Cardiac muscle cell (in vitro differentiated cells and primary cell): ENCODE results near the gene TSC22D4. TPM values are rescaled to one million over a fixed set of nuclear protein-coding genes. Genes with fewer than 3 reads are reported as not detected.
A peak's percentile ranks its signal among the peaks of the same experiment; 100 is the strongest.
"Not testable (repeated sequence)": the region's sequence is repeated elsewhere in the genome, so short reads cannot be mapped to it uniquely, and the experiment has no call there.

Experiments
- DNase-seq, 2 donors: peaks; one replicate each; pipeline versions ENCODE4 v3.0.0 to v3.0.0-alpha.2; 2010 to 2017; ENCODE audit warnings: low read depth in 1 of 2, low spot score in 1 of 2
- H3K27ac ChIP-seq: fragments of 200-600 bp; sonication (generic); 2 replicates; pipeline ENCODE4 v1.5.1; 2016
- H3K27me3 ChIP-seq: fragments of 200-600 bp; sonication (generic); 2 replicates; pipeline ENCODE4 v1.6.0; 2016; ENCODE audit warnings: control low read depth
- H3K36me3 ChIP-seq: fragments of 200-600 bp; sonication (generic); 2 replicates; pipeline ENCODE4 v1.5.1; 2016; ENCODE audit warnings: control low read depth
- H3K4me1 ChIP-seq: fragments of 200-600 bp; sonication (generic); 2 replicates; pipeline ENCODE4 v1.8.1; 2017; ENCODE audit warnings: low read depth, mild to moderate bottlenecking, mixed run types
- H3K4me3 ChIP-seq: fragments of 200-600 bp; sonication (generic); 2 replicates; pipeline ENCODE4 v1.5.1; 2016; ENCODE audit warnings: mild to moderate bottlenecking
- H3K9me3 ChIP-seq: fragments of 200-600 bp; sonication (generic); 2 replicates; pipeline ENCODE4 v1.5.1; 2017; ENCODE audit warnings: low read depth, mild to moderate bottlenecking, control low read depth
- polyA plus RNA-seq: library from polyadenylated mRNA; unstranded; fragments of >200 nt; fragmentation: Nextera tagmentation; extraction: Ambion mirVana; gene quantifications from 2 replicates; pipeline ENCODE4 v1.2.1, GENCODE V29; 2016
- total RNA-seq: library from RNA; depleted of rRNA; stranded (reverse); fragments of >200 nt; gene quantifications from 2 replicates; pipeline ENCODE4 v1.2.3, GENCODE V29; 2016
- TF ChIP-seq, protein P1 (sequence below): IDR thresholded peaks from 2 replicates; pipeline ENCODE4 v1.5.1; 2012; ENCODE audit warnings: low read depth, mild to moderate bottlenecking, low read length

Gene TSC22D4
- total and polyA plus RNA-seq, 2 experiments from 2014 or later = 91.9 to 133 TPM

DNA sequence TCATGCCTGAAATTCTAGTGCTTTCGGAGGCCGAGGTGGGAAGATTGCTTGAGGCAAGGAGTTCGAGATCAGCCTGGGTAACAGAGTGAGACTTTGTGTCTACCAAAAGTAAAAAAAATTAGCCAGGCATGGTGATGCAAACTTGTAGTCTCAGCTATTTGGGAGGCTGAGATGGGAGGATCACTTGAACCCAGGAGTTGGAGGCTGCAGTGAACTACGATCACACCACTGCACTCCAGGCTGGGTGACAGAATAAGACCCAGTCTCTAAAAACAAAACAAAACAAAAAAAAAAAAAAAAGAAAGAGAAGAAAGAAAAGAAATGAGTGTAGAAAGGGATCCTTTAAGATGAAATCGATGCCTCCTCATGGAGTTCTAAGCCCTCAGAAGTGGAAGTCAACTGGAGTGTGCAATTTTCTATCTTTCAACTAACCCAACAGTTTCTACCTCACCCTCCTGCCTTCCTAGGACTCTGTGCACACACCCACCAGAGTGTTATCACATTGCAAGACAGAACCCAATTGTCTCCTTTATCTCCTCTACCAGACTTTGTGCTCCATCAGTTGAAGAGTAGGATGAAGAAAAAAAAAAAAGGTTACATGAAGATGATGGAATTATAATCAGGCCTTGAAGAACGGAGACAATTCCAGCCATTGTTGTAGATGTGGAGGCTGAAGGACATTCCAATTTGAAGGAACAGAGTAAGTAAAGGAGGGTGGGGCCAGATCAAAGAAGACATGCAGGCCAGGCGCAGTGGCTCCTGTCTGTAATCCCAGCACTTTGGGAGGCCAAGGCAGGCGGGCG is 31.6 kb upstream of the TSC22D4 start:
- no peaks in the 10 kb centered on the region for H3K27me3 ChIP-seq
- no peaks in the 10 kb centered on the region for H3K9me3 ChIP-seq
- H3K36me3 ChIP-seq = no peaks in the 10 kb centered on the region
- TF ChIP-seq, protein P1, sequence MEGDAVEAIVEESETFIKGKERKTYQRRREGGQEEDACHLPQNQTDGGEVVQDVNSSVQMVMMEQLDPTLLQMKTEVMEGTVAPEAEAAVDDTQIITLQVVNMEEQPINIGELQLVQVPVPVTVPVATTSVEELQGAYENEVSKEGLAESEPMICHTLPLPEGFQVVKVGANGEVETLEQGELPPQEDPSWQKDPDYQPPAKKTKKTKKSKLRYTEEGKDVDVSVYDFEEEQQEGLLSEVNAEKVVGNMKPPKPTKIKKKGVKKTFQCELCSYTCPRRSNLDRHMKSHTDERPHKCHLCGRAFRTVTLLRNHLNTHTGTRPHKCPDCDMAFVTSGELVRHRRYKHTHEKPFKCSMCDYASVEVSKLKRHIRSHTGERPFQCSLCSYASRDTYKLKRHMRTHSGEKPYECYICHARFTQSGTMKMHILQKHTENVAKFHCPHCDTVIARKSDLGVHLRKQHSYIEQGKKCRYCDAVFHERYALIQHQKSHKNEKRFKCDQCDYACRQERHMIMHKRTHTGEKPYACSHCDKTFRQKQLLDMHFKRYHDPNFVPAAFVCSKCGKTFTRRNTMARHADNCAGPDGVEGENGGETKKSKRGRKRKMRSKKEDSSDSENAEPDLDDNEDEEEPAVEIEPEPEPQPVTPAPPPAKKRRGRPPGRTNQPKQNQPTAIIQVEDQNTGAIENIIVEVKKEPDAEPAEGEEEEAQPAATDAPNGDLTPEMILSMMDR = no peak
- no peak overlapping the region for H3K27ac ChIP-seq
- H3K4me1 ChIP-seq = no peaks in the 10 kb centered on the region
- DNase-seq = no peak
- H3K4me3 ChIP-seq = no peak overlapping the region

DNA sequence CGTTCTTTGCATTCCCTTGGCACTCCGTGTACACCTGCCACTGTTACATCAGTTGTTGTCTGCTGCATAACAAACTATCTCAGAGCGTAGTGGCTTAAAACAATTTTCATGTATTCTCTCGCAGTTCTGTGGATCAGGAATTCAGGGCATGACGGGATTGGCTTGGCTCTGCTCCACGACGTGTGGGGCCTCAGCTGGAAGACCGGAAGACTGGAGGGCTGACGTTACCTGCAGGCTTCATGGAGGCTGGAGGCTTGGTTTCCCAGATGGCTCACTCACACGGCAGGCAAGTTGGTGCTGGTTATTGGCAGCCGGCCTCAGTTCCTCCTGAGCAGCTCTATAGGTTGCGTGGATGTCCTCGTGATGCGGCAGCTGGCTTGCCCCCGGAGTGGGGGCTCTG is 30.2 kb upstream of the TSC22D4 start:
- TF ChIP-seq, protein P1 = no peak
- no peak overlapping the region for H3K4me3 ChIP-seq

DNA sequence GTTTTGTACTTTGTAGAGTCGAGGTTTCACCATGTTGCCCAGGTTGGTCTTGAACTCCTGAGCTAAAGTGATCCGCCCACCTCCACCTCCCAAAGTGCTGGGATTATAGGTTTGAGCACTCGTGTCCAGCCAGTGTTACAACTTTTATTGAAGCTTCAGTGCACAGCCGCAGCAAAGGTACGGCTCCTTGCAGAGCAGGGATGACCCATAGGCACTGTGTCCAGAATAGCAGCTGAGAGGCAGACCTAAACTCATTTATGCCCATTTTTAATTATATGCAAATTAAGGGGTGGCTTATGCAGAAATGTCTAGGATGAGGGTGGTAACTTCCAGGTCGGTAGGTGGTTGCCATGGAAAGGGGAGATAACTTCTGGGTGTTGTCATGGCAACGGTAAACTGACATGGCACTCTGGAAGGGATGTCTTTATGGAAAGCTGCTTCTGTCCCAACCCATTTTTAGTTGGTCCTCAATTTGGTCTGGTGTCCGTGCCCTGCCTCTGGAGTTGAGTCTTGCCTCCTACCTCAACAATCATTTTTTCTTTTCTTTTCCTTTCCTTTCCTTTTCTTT is 27.4 kb upstream of the TSC22D4 start:
- H3K4me1 ChIP-seq = no peaks in the 10 kb centered on the region
- TF ChIP-seq, protein P1 = no peak
- no peak overlapping the region for H3K4me3 ChIP-seq
- no peaks in the 10 kb centered on the region for H3K36me3 ChIP-seq
- DNase-seq = no peak
- H3K9me3 ChIP-seq = no peaks in the 10 kb centered on the region
- no peaks in the 10 kb centered on the region for H3K27me3 ChIP-seq
- no peak overlapping the region for H3K27ac ChIP-seq

More for the DNA sequence above, 30.2 kb upstream of the TSC22D4 start:
- peak in 1 of 2 donors; percentile 94 for DNase-seq
- Histone ChIP-seq H3K27me3 (no peaks in the 10 kb centered on the region), H3K36me3 (no peaks in the 10 kb centered on the region), H3K4me1 (no peaks in the 10 kb centered on the region), H3K27ac (no peak overlapping the region), H3K9me3 (no peaks in the 10 kb centered on the region)

DNA sequence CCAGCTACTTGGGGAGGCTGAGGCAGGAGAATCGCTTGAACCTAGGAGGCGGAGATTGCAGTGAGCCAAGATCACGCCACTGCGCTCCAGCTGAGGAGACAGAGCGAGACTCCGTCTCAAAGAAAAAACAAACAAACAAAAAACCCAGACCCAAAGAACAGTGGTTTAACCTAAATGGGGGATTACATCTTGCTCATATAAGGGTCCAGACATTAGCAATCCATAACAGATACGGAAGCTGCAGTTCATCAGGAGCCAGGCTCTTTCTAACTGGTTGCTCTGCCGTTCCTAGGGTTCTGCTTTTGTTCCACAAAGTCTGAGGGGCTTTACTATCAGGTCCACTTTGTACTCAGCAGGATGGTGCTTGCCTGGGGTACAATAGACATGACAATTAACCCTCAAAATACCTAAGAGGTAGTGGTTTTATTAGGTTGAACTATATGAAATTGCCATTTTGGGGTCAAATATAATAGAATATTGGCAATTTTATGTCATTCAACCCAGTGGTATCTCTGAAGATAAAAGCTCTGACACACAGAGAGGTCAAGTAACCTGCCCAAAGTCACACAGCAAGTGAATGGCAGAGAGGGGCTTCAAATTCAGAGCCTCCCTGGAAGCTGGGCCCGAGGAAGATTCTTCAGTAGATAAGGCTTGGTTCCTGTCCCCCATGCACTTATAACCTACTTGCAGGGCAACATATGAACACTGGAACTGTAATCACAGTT is 26.0 kb upstream of the TSC22D4 start:
- H3K4me1 ChIP-seq = no peaks in the 10 kb centered on the region
- no peaks in the 10 kb centered on the region for H3K9me3 ChIP-seq
- DNase-seq = no peak
- H3K4me3 ChIP-seq = no peak overlapping the region
- H3K36me3 ChIP-seq = no peaks in the 10 kb centered on the region
- TF ChIP-seq, protein P1 = no peak
- no peaks in the 10 kb centered on the region for H3K27me3 ChIP-seq
- no peak overlapping the region for H3K27ac ChIP-seq

DNA sequence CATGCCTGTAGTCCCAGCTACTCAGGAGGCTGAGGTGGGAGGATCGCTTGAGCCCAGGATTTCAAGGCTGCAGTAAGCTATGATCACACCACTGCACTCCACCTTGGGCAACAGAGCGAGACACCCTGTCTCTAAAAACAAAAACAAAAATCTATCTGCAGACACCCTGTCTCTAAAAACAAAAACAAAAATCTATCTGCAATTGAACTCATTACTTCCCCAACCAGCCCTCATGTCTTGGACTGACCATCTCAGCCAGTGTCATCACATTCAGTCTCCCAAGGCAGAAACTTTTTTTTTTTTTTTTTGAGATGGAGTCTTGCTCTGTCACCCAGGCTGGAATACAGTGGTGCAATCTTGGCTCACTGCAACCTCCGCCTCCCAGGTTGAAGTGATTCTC is 25.0 kb upstream of the TSC22D4 start:
- H3K36me3 ChIP-seq, H3K27me3 ChIP-seq, H3K27ac ChIP-seq, H3K9me3 ChIP-seq, H3K4me1 ChIP-seq, H3K4me3 ChIP-seq, DNase-seq: not testable (repeated sequence)

DNA sequence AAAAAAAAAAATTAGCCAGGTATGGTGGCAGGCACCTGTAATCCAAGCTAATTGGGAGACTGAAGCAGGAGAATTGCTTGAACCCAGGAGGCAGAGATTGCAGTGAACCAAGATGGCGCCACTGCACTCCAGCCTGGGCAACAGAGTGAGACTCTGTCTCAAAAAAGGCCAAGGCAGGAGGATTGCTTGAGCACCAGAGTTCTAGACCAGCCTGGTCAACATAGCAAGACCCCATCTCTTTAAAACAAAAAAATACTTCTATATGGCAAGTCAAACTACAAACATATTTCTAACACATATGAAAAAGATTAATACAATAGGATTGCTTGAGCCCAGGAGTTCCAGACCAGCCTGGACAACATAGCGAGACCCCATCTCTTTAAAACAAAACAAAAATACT is 21.7 kb upstream of the TSC22D4 start:
- not testable (repeated sequence) for H3K27ac ChIP-seq, H3K4me1 ChIP-seq, DNase-seq, H3K27me3 ChIP-seq, H3K36me3 ChIP-seq, H3K4me3 ChIP-seq, H3K9me3 ChIP-seq
